Suprapubic skin (tissue), 4 donors: ENCODE measurements around the gene PDE4B.

Source experiments
- EP300 ChIP-seq: sonication (generic); formaldehyde crosslinking; IDR thresholded peaks from one replicate; pipeline ENCODE4 v1.6.1; 2017; ENCODE audit warnings: antibody characterized with exemption
- POLR2A ChIP-seq, 2 donors: fragments of 450-650 bp; IDR thresholded peaks; one replicate each; pipeline ENCODE4 v1.6.1; 2017; ENCODE audit warnings: antibody characterized with exemption in 2 of 2, mild to moderate bottlenecking in 2 of 2, moderate library complexity in 2 of 2
- POLR2AphosphoS5 ChIP-seq, 3 donors: sonication (generic); formaldehyde crosslinking; IDR thresholded peaks; one replicate each; pipeline ENCODE4 v1.6.1; 2017; ENCODE audit warnings: antibody characterized with exemption in 3 of 3
- TF ChIP-seq, protein P1 (sequence below), 2 donors: fragments of 200-600 bp in 1 of 2; fragments of 450-650 bp in 1 of 2; sonication (generic) in 1 of 2; IDR thresholded peaks; one replicate each; pipeline ENCODE4 v1.5.1; 2016 to 2019; ENCODE audit warnings: antibody characterized with exemption in 2 of 2, mild to moderate bottlenecking in 1 of 2, moderate library complexity in 1 of 2

GRCh38 chr1:66207484-66207883, 414.8 kb downstream of the PDE4B start:
- TF ChIP-seq POLR2A (IDR thresholded peaks at IDR 0.05) (no peak), EP300 (no peak), POLR2AphosphoS5 (IDR thresholded peaks at IDR 0.05) (no peak)
- TF ChIP-seq, protein P1, sequence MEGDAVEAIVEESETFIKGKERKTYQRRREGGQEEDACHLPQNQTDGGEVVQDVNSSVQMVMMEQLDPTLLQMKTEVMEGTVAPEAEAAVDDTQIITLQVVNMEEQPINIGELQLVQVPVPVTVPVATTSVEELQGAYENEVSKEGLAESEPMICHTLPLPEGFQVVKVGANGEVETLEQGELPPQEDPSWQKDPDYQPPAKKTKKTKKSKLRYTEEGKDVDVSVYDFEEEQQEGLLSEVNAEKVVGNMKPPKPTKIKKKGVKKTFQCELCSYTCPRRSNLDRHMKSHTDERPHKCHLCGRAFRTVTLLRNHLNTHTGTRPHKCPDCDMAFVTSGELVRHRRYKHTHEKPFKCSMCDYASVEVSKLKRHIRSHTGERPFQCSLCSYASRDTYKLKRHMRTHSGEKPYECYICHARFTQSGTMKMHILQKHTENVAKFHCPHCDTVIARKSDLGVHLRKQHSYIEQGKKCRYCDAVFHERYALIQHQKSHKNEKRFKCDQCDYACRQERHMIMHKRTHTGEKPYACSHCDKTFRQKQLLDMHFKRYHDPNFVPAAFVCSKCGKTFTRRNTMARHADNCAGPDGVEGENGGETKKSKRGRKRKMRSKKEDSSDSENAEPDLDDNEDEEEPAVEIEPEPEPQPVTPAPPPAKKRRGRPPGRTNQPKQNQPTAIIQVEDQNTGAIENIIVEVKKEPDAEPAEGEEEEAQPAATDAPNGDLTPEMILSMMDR (IDR thresholded peaks at IDR 0.05), result no peak
